WTC11 (cell line): ENCODE results near the gene FMNL2. TPM values are rescaled to one million over a fixed set of nuclear protein-coding genes. Genes with fewer than 3 reads are reported as not detected.

Source experiments
- ATAC-seq: fragments of 200-7000 bp; cut with Tn5 transposase; 2 replicates; pipeline ENCODE4 v1.10.0; 2021; ENCODE audit warnings: mild to moderate bottlenecking, moderate library complexity
- CTCF ChIA-PET: fragments of 300-600 bp; sonication (Branson Sonifier 250); formaldehyde crosslinking; loops from one replicate; lab custom pipeline; 2021; ENCODE audit warnings: antibody characterized with exemption; lab: Charles Lee
- POLR2A ChIA-PET: fragments of 350-600 bp; sonication (Branson Sonifier 250); formaldehyde crosslinking; loops from one replicate; lab custom pipeline; 2021; ENCODE audit warnings: antibody characterized with exemption; lab: Charles Lee
- DNase-seq: peaks from one replicate; pipeline ENCODE4 v3.0.0; 2021; ENCODE audit warnings: low spot score
- H3K27ac Mint-ChIP-seq: 2 replicates; pipeline ENCODE4 v1.8.0; 2021; ENCODE audit warnings: mixed read lengths
- H3K27me3 Mint-ChIP-seq: 2 replicates; pipeline ENCODE4 v1.8.0; 2021; ENCODE audit warnings: low read depth, mild to moderate bottlenecking, moderate library complexity, mixed read lengths
- H3K36me3 Mint-ChIP-seq: 2 replicates; pipeline ENCODE4 v1.8.0; 2021; ENCODE audit warnings: mixed read lengths
- H3K4me1 Mint-ChIP-seq: 2 replicates; pipeline ENCODE4 v1.8.0; 2022; ENCODE audit warnings: mixed read lengths
- H3K4me3 Mint-ChIP-seq: 2 replicates; pipeline ENCODE4 v1.8.0; 2021; ENCODE audit warnings: mild to moderate bottlenecking, moderate library complexity, mixed read lengths
- H3K9me3 Mint-ChIP-seq: 2 replicates; pipeline ENCODE4 v1.8.0; 2021; ENCODE audit warnings: mixed read lengths
- AR ChIP-seq: fragments of 250-450 bp; sonication (Bioruptor Pico); IDR thresholded peaks from 2 replicates; pipeline ENCODE4 v1.9.0; 2021; ENCODE audit warnings: mild to moderate bottlenecking
- ARID4B ChIP-seq: sonication (generic); formaldehyde crosslinking; IDR thresholded peaks from 2 replicates; pipeline ENCODE4 v1.8.0; 2023; ENCODE audit warnings: missing genetic modification reagents, mild to moderate bottlenecking, borderline replicate concordance
- CREB1 ChIP-seq: sonication (generic); formaldehyde crosslinking; IDR thresholded peaks from 2 replicates; pipeline ENCODE4 v1.8.0; 2023; ENCODE audit warnings: mild to moderate bottlenecking, missing genetic modification reagents
- E2F1 ChIP-seq: sonication (generic); formaldehyde crosslinking; IDR thresholded peaks from 2 replicates; pipeline ENCODE4 v1.8.0; 2022; ENCODE audit warnings: mild to moderate bottlenecking, missing genetic modification reagents
- ERG ChIP-seq: fragments of 250-450 bp; sonication (Bioruptor Pico); IDR thresholded peaks from 2 replicates; pipeline ENCODE4 v1.8.0; 2021; ENCODE audit warnings: mild to moderate bottlenecking
- ETV6 ChIP-seq: sonication (generic); formaldehyde crosslinking; IDR thresholded peaks from 2 replicates; pipeline ENCODE4 v1.8.1; 2022; ENCODE audit warnings: mild to moderate bottlenecking, missing genetic modification reagents
- FOXP4 ChIP-seq: sonication (generic); formaldehyde crosslinking; IDR thresholded peaks from 2 replicates; pipeline ENCODE4 v1.8.0; 2022; ENCODE audit warnings: mild to moderate bottlenecking, missing genetic modification reagents
- HMGA2 ChIP-seq: fragments of 250-450 bp; sonication (Bioruptor Pico); IDR thresholded peaks from 2 replicates; pipeline ENCODE4 v1.4.0; 2021; ENCODE audit warnings: mild to moderate bottlenecking, moderate library complexity
- MXD4 ChIP-seq: fragments of 250-450 bp; sonication (Bioruptor Pico); IDR thresholded peaks from 2 replicates; pipeline ENCODE4 v1.8.0; 2021; ENCODE audit warnings: mild to moderate bottlenecking, moderate library complexity, borderline replicate concordance
- RORB ChIP-seq: fragments of 250-450 bp; sonication (Bioruptor Pico); IDR thresholded peaks from 2 replicates; pipeline ENCODE4 v1.9.0; 2021; ENCODE audit warnings: mild to moderate bottlenecking
- SOX15 ChIP-seq: fragments of 250-450 bp; sonication (Bioruptor Pico); IDR thresholded peaks from 2 replicates; pipeline ENCODE4 v1.9.0; 2021; ENCODE audit warnings: mild to moderate bottlenecking
- ZNF121 ChIP-seq: sonication (generic); formaldehyde crosslinking; IDR thresholded peaks from 2 replicates; pipeline ENCODE4 v1.8.0; 2023; ENCODE audit warnings: missing genetic modification reagents
- ZNF138 ChIP-seq: sonication (generic); formaldehyde crosslinking; conservative IDR thresholded peaks from 2 replicates; pipeline ENCODE4 v1.8.1; 2022; ENCODE audit warnings: mild to moderate bottlenecking, moderate library complexity, missing genetic modification reagents
- ZNF512 ChIP-seq: sonication (generic); formaldehyde crosslinking; IDR thresholded peaks from 2 replicates; pipeline ENCODE4 v1.8.1; 2022; ENCODE audit warnings: missing genetic modification reagents, borderline replicate concordance
- total RNA-seq: library from RNA; stranded (reverse); gene quantifications from 3 replicates; pipeline ENCODE4 v1.2.3, GENCODE V29; 2021

The FMNL2 gene
- total RNA-seq, 1 experiment from 2014 or later, result 43.0 TPM

GRCh38 chr2:152577579-152577978 lies 242.6 kb downstream of the FMNL2 start (continued):
- TF ChIP-seq FOXP4 (CRISPR knock-in tag) (no peak), E2F1 (no peak)

GRCh38 chr2:152578573-152578972 lies 243.6 kb downstream of the FMNL2 start:
- ChIA-PET CTCF (interaction anchor here (1.9 kb wide), 1 partner anchor 57 kb away, joined by 8 read pairs; no protein-coding TSS in a partner anchor), POLR2A (no interaction called here)
- TF ChIP-seq ZNF512 (CRISPR knock-in tag) (no peak), CREB1 (CRISPR knock-in tag) (no peak), ARID4B (no peak), ERG (no peak), ZNF121 (CRISPR knock-in tag) (no peak), AR (CRISPR knock-in tag) (no peak), ZNF138 (CRISPR knock-in tag) (no peak), HMGA2 (CRISPR knock-in tag) (no peak), RORB (CRISPR knock-in tag) (no peak), ETV6 (no peak), SOX15 (CRISPR knock-in tag) (no peak), MXD4 (CRISPR knock-in tag) (no peak)
- H3K4me3 Mint-ChIP-seq, result no peak overlapping the region
- H3K4me1 Mint-ChIP-seq, result no peaks in the 10 kb centered on the region
- DNase-seq (no peak), ATAC-seq (no peak)
- no peak overlapping the region for H3K27ac Mint-ChIP-seq
- no peaks in the 10 kb centered on the region for H3K9me3 Mint-ChIP-seq
- H3K36me3 Mint-ChIP-seq, result peaks cover 8% of the 10 kb centered on the region; the same call in 1 of the 2 replicates
- H3K27me3 Mint-ChIP-seq, result no peaks in the 10 kb centered on the region
